Tibial artery (tissue), 4 donors: Measurements from ENCODE around the gene CASR.

ENCODE experiments used
- DNase-seq, 2 donors: peaks; one replicate each; pipeline ENCODE4 v3.0.0-alpha.2; 2019
- H3K27ac ChIP-seq, 2 donors: fragments of 200-600 bp; sonication (generic) in 1 of 2; 1 replicate in 1 of 2; 2 replicates in 1 of 2; pipeline ENCODE4 v1.5.1; 2018 to 2019; ENCODE audit warnings: mild to moderate bottlenecking in 1 of 2
- H3K27me3 ChIP-seq, 2 donors: fragments of 200-600 bp; sonication (generic) in 1 of 2; one replicate each; pipeline versions ENCODE4 v1.5.1 to v1.6.0; 2016 to 2019
- H3K36me3 ChIP-seq, 3 donors: fragments of 200-600 bp; sonication (generic) in 2 of 3; one replicate each; pipeline ENCODE4 v1.5.1; 2016 to 2019; ENCODE audit warnings: mild to moderate bottlenecking in 2 of 3
- H3K4me1 ChIP-seq, 4 donors: fragments of 200-600 bp; sonication (generic) in 2 of 4; 1 replicate in 3 of 4; 2 replicates in 1 of 4; pipeline ENCODE4 v1.5.1; 2016 to 2019
- H3K4me3 ChIP-seq, 2 donors: fragments of 200-600 bp; sonication (generic) in 1 of 2; 1 replicate in 1 of 2; 2 replicates in 1 of 2; pipeline ENCODE4 v1.5.1; 2018 to 2019; ENCODE audit warnings: mild to moderate bottlenecking in 2 of 2
- H3K9me3 ChIP-seq, 3 donors: fragments of 200-600 bp; sonication (generic) in 1 of 3; one replicate each; pipeline ENCODE4 v1.5.1; 2016 to 2019
- intact Hi-C: fragments of 100-400 bp; cut with DNase I; formaldehyde crosslinking; loops from one replicate; pipeline ENCODE4 v1.15.0; 2023; ENCODE audit warnings: low total_unique reads
- TF ChIP-seq, protein P1 (sequence below), 2 experiments: fragments of 200-600 bp in 1 of 2; fragments of 450-650 bp in 1 of 2; IDR thresholded peaks; one replicate each; pipeline ENCODE4 v1.5.1; 2017 to 2019; ENCODE audit warnings: antibody characterized with exemption in 2 of 2, mild to moderate bottlenecking in 1 of 2, moderate library complexity in 1 of 2

Gene CASR

GRCh38 chr3:122245513-122246174 lies 62.2 kb downstream of the CASR start:
- H3K4me3 ChIP-seq: peak overlapping the region in 1 of 2 donors; percentile 1
- intact Hi-C loops: no loop called here
- no peaks in the 10 kb centered on the region for H3K36me3 ChIP-seq
- H3K4me1 ChIP-seq: peaks cover 0 to 3% (median 0%) of the 10 kb centered on the region in 4 donors
- TF ChIP-seq, protein P1, sequence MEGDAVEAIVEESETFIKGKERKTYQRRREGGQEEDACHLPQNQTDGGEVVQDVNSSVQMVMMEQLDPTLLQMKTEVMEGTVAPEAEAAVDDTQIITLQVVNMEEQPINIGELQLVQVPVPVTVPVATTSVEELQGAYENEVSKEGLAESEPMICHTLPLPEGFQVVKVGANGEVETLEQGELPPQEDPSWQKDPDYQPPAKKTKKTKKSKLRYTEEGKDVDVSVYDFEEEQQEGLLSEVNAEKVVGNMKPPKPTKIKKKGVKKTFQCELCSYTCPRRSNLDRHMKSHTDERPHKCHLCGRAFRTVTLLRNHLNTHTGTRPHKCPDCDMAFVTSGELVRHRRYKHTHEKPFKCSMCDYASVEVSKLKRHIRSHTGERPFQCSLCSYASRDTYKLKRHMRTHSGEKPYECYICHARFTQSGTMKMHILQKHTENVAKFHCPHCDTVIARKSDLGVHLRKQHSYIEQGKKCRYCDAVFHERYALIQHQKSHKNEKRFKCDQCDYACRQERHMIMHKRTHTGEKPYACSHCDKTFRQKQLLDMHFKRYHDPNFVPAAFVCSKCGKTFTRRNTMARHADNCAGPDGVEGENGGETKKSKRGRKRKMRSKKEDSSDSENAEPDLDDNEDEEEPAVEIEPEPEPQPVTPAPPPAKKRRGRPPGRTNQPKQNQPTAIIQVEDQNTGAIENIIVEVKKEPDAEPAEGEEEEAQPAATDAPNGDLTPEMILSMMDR (IDR thresholded peaks at IDR 0.05): no peak
- no peak overlapping the region for H3K27ac ChIP-seq
- no peaks in the 10 kb centered on the region for H3K27me3 ChIP-seq
- no peaks in the 10 kb centered on the region for H3K9me3 ChIP-seq
- DNase-seq: no peak

- no peak for DNase-seq
- Histone ChIP-seq H3K36me3 (no peaks in the 10 kb centered on the region), H3K27me3 (no peaks in the 10 kb centered on the region), H3K27ac (no peak overlapping the region), H3K4me1 (peaks cover 0 to 3% (median 0%) of the 10 kb centered on the region in 4 donors), H3K4me3 (peak overlapping the region in 1 of 2 donors; percentile 1), H3K9me3 (no peaks in the 10 kb centered on the region)
- intact Hi-C loops: no loop called here
- TF ChIP-seq, protein P1 (IDR thresholded peaks at IDR 0.05): no peak
Observed at GRCh38 chr3:122246199-122246598, 62.7 kb downstream of the CASR start.

DNA sequence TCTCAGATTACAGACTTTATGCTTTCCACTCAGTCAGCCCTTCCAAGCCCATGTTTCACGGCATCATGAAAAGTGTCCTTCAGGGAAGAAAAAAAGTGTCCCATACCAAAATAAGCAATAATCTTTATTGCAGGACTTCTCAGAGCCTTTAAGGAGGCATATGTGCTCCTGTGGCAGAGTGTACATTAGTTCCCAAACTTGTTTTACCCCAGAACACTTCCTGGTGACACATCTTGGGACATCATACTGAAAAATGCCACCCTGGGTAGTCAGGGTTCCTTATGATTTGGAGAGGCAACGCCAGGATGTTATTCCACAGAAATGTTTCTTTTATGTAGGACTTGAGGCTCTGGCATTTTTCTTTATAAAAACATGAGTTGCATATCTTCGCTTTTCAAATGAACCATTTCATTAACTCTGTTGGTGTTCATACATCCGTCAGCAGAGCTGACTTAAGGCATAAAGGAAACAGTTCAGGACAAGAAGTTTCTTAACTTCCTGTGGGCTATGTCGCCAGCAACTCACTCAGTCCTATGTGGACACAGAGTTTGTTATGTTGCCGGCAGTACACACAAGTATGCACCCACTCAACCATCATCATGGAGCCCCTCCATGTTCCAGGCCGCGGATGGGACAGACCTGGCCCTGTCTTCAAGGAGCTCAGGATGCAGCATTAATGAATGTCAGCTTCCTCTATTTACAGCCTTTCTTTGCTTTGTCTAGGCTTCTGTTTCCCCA lies 63.8 kb downstream of the CASR start:
- Histone ChIP-seq H3K4me3 (no peak overlapping the region), H3K4me1 (peaks cover 0 to 3% (median 0%) of the 10 kb centered on the region in 4 donors), H3K27ac (no peak overlapping the region), H3K27me3 (no peaks in the 10 kb centered on the region), H3K9me3 (no peaks in the 10 kb centered on the region), H3K36me3 (no peaks in the 10 kb centered on the region)
- intact Hi-C loops: no loop called here
- peak in 1 of 2 donors; percentile 29 for DNase-seq
- TF ChIP-seq, protein P1 (IDR thresholded peaks at IDR 0.05): no peak

DNA sequence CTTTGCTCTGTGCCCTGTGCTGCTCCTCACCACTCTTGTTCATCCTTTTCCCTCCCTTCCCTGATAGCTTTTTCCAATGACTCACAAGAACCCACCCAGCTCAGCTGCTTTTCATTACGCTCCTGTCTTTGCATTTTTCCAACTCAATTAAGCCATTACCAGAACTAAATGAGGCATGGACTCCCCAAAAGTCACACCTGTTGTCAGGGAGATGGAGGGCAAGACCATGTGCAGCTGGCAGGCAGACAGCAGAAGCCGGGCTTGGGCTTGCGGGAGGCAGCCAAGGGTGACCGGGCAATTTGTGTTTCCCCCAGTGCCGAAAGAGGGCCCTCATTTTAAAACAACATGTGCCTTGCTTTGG lies 64.3 kb downstream of the CASR start:
- no peaks in the 10 kb centered on the region for H3K27me3 ChIP-seq
- H3K4me1 ChIP-seq: peaks cover 0 to 3% (median 0%) of the 10 kb centered on the region in 4 donors
- no peaks in the 10 kb centered on the region for H3K9me3 ChIP-seq
- H3K4me3 ChIP-seq: no peak overlapping the region
- H3K36me3 ChIP-seq: no peaks in the 10 kb centered on the region
- H3K27ac ChIP-seq: no peak overlapping the region
- no peak for DNase-seq
- TF ChIP-seq, protein P1 (IDR thresholded peaks at IDR 0.05): no peak
- intact Hi-C loops: no loop called here

GRCh38 chr3:122251428-122251827 lies 68.0 kb downstream of the CASR start:
- intact Hi-C loops: no loop called here

More at GRCh38 chr3:122251428-122251827, 68.0 kb downstream of the CASR start:
- DNase-seq: no peak
- Histone ChIP-seq H3K4me3 (no peak overlapping the region), H3K4me1 (no peaks in the 10 kb centered on the region), H3K27ac (no peak overlapping the region), H3K27me3 (no peaks in the 10 kb centered on the region), H3K36me3 (no peaks in the 10 kb centered on the region), H3K9me3 (no peaks in the 10 kb centered on the region)
- TF ChIP-seq, protein P1 (IDR thresholded peaks at IDR 0.05): no peak
